HCT116 (cell line): Measurements from ENCODE around the gene OGFOD2. TPM values are rescaled to one million over a fixed set of nuclear protein-coding genes. Genes with fewer than 3 reads are reported as not detected.

Experiments
- ATAC-seq: fragments of 200-7000 bp; cut with Tn5 transposase; 2 replicates; pipeline ENCODE4 v1.9.1; 2020; ENCODE audit warnings: mild to moderate bottlenecking, moderate library complexity
- BruUV-seq: library from RNA; stranded (reverse); fragments of 400-500 nt; replicated peaks from 2 replicates; lab custom pipeline; 2021; lab: Mats Ljungman, UMichigan
- CTCF ChIA-PET: fragments of 300-600 bp; sonication (Branson Sonifier 250); formaldehyde crosslinking; loops from one replicate; lab custom pipeline; 2021; ENCODE audit warnings: antibody characterized with exemption; lab: Charles Lee
- POLR2A ChIA-PET: fragments of 300-600, 350-600 bp; sonication (Branson Sonifier 250); formaldehyde crosslinking; loops from one replicate; lab custom pipeline; 2021; ENCODE audit warnings: antibody characterized with exemption; lab: Charles Lee
- RAD21 ChIA-PET, 2 experiments: fragments of 300-600 bp; sonication (Branson Sonifier 250); formaldehyde crosslinking; loops; one replicate each; lab custom pipeline; 2023; ENCODE audit warnings: low total read pairs in 2 of 2; ENCODE audit not compliant: uncharacterized antibody in 2 of 2, unreplicated experiment in 2 of 2, low non-redundant PET in 1 of 2; lab: Charles Lee
- DNase-seq: peaks from one replicate; pipeline ENCODE4 v3.0.0-alpha.2; 2010; ENCODE audit warnings: low read depth, low spot score
- H2AFZ ChIP-seq: fragments of 200-600 bp; shearing (Covaris generic), sonication (generic); 2 replicates; pipeline ENCODE4 v1.6.1; 2017; ENCODE audit warnings: low read depth, mixed run types, mixed read lengths, antibody characterized with exemption, low read length; ENCODE audit not compliant: poor library complexity, severe bottlenecking
- H3K27ac ChIP-seq: 2 replicates; pipeline ENCODE4 v1.5.1; 2012; ENCODE audit warnings: low read depth, low read length
- H3K27me3 ChIP-seq: fragments of 200-600 bp; sonication (generic); 2 replicates; pipeline ENCODE4 v1.6.1; 2016; ENCODE audit warnings: mixed run types, low read length, mixed read lengths; ENCODE audit not compliant: insufficient read depth
- H3K36me3 ChIP-seq, 2 experiments: fragments of 200-500 bp in 1 of 2; fragments of 200-600 bp in 1 of 2; sonication (Bioruptor generic) in 1 of 2; sonication (generic) in 1 of 2; 2 replicates each; pipeline versions ENCODE4 v1.5.1 to v1.6.1; 2014 to 2016; ENCODE audit warnings: low read length in 2 of 2, inconsistent platforms in 1 of 2, mixed read lengths in 1 of 2, mixed run types in 1 of 2; ENCODE audit not compliant: insufficient read depth in 2 of 2, control insufficient read depth in 1 of 2
- H3K4me1 ChIP-seq, 2 experiments: fragments of 200-600 bp in 1 of 2; sonication (generic) in 1 of 2; 2 replicates each; pipeline versions ENCODE4 v1.5.1 to v1.6.1; 2012 to 2017; ENCODE audit warnings: low read length in 2 of 2, inconsistent platforms in 1 of 2, mild to moderate bottlenecking in 1 of 2, mixed read lengths in 1 of 2, mixed run types in 1 of 2, moderate library complexity in 1 of 2; ENCODE audit not compliant: insufficient read depth in 2 of 2, control insufficient read depth in 1 of 2
- H3K4me2 ChIP-seq: fragments of 200-600 bp; sonication (generic); 2 replicates; pipeline ENCODE4 v1.6.1; 2017; ENCODE audit warnings: mixed run types, low read length, mixed read lengths
- H3K4me3 ChIP-seq, 2 experiments: fragments of 200-600 bp in 1 of 2; sonication (generic) in 1 of 2; replicated peaks in 1 of 2; 2 replicates each; pipeline ENCODE4 v1.5.1; 2011 to 2016; ENCODE audit warnings: low read length in 2 of 2, control low read depth in 1 of 2, low read depth in 1 of 2, mild to moderate bottlenecking in 1 of 2, mixed read lengths in 1 of 2, mixed run types in 1 of 2
- H3K79me2 ChIP-seq: fragments of 200-600 bp; sonication (generic); 2 replicates; pipeline ENCODE4 v1.6.1; 2017; ENCODE audit warnings: mild to moderate bottlenecking, mixed run types, low read length, moderate library complexity, mixed read lengths; ENCODE audit not compliant: insufficient read depth
- H3K9ac ChIP-seq: fragments of 200-600 bp; sonication (generic); 2 replicates; pipeline ENCODE4 v1.6.1; 2016; ENCODE audit warnings: low read length, mixed read lengths
- H3K9me2 ChIP-seq: fragments of 200-600 bp; sonication (generic), shearing (Covaris generic); 2 replicates; pipeline ENCODE4 v1.6.1; 2017; ENCODE audit warnings: mixed run types, mild to moderate bottlenecking, moderate library complexity; ENCODE audit not compliant: insufficient read depth
- H3K9me3 ChIP-seq, 2 experiments: fragments of 200-500 bp in 1 of 2; fragments of 200-600 bp in 1 of 2; sonication (Bioruptor generic) in 1 of 2; sonication (generic) in 1 of 2; 2 replicates each; pipeline ENCODE4 v1.6.1; 2014 to 2017; ENCODE audit warnings: low read length in 2 of 2, mixed read lengths in 2 of 2, inconsistent platforms in 1 of 2, low read depth in 1 of 2, mild to moderate bottlenecking in 1 of 2, mixed run types in 1 of 2, moderate library complexity in 1 of 2; ENCODE audit not compliant: control insufficient read depth in 1 of 2, insufficient read depth in 1 of 2
- H4K20me1 ChIP-seq: fragments of 200-600 bp; sonication (generic), shearing (Covaris generic); 2 replicates; pipeline ENCODE4 v1.6.1; 2017; ENCODE audit warnings: mixed run types, mild to moderate bottlenecking, moderate library complexity; ENCODE audit not compliant: insufficient read depth
- ATF3 ChIP-seq: IDR thresholded peaks from 2 replicates; pipeline ENCODE4 v1.6.1; 2012
- CTCF ChIP-seq, 3 experiments: fragments of 200-600 bp in 1 of 3; sonication (generic) in 1 of 3; IDR thresholded peaks in 2 of 3; conservative IDR thresholded peaks in 1 of 3; 2 replicates each; pipeline ENCODE4 v1.5.1; 2012 to 2017; ENCODE audit warnings: low read depth in 2 of 3, low read length in 2 of 3, antibody characterized with exemption in 1 of 3, borderline replicate concordance in 1 of 3, control low read depth in 1 of 3, mild to moderate bottlenecking in 1 of 3, mixed read lengths in 1 of 3, mixed run types in 1 of 3, moderate library complexity in 1 of 3; ENCODE audit not compliant: insufficient read depth in 1 of 3
- EZH2phosphoT487 ChIP-seq: fragments of 200-600 bp; IDR thresholded peaks from 2 replicates; pipeline ENCODE4 v1.6.1; 2018; ENCODE audit warnings: antibody characterized with exemption, borderline replicate concordance
- RAD21 ChIP-seq: IDR thresholded peaks from 2 replicates; pipeline ENCODE4 v1.6.1; 2012; ENCODE audit warnings: low read depth, mild to moderate bottlenecking
- intact Hi-C: fragments of 100-400 bp; cut with micrococcal nuclease; formaldehyde crosslinking; loops from 2 replicates; pipeline ENCODE4 v1.10.0; 2022
- total RNA-seq: library from RNA; stranded (reverse); gene quantifications from one replicate; pipeline ENCODE4 v1.2.1, GENCODE V29; 2021; ENCODE audit not compliant: unreplicated experiment

The OGFOD2 gene
- total RNA-seq, 1 experiment from 2014 or later: 29.5 TPM

GRCh38 chr12:122949816-122950675 lies 25.0 kb upstream of the OGFOD2 start:
- Histone ChIP-seq H3K4me1 (peaks cover 27 to 53% of the 10 kb centered on the region in 2 experiments), H3K4me3 (no peak overlapping the region), H3K79me2 (no peaks in the 10 kb centered on the region), H2AFZ (no peak overlapping the region), H3K27ac (no peak overlapping the region), H3K9me3 (no peaks in the 10 kb centered on the region), H4K20me1 (no peaks in the 10 kb centered on the region), H3K9ac (no peak overlapping the region; the same call in 1 of the 2 replicates), H3K9me2 (no peaks in the 10 kb centered on the region), H3K27me3 (no peaks in the 10 kb centered on the region), H3K36me3 (no peaks in the 10 kb centered on the region), H3K4me2 (no peak overlapping the region)
- POLR2A ChIA-PET: no interaction called here
- DNase-seq (no peak), ATAC-seq (no peak)
- RAD21 ChIA-PET: interaction anchor here in 1 of 2 experiments (1.0 kb wide), 1 partner anchor 52 kb away, joined by 4 read pairs; no protein-coding TSS in a partner anchor
- TF ChIP-seq CTCF (IDR thresholded peaks at IDR 0.05 in 2 of 3, conservative IDR thresholded peaks at IDR 0.05 in 1 of 3; ENCODE audit: borderline replicate concordance in 1 of 3, insufficient read depth in 1 of 3, low read depth in 2 of 3, low read length in 2 of 3) (no peak), RAD21 (no peak), ATF3 (no peak), EZH2phosphoT487 (no peak)
- intact Hi-C loops: loop anchor here (5.0 kb wide), 1 partner anchor 313 kb away; no protein-coding TSS in a partner anchor
- CTCF ChIA-PET: interaction anchor here (1.1 to 3.0 kb wide), 6 partner anchors 15 to 288 kb away, joined by 3 to 17 read pairs (median 4); no protein-coding TSS in a partner anchor
- no TSS peak for BruUV-seq
